Measurements from ENCODE around the gene SLC4A1.

The SLC4A1 gene

DNA sequence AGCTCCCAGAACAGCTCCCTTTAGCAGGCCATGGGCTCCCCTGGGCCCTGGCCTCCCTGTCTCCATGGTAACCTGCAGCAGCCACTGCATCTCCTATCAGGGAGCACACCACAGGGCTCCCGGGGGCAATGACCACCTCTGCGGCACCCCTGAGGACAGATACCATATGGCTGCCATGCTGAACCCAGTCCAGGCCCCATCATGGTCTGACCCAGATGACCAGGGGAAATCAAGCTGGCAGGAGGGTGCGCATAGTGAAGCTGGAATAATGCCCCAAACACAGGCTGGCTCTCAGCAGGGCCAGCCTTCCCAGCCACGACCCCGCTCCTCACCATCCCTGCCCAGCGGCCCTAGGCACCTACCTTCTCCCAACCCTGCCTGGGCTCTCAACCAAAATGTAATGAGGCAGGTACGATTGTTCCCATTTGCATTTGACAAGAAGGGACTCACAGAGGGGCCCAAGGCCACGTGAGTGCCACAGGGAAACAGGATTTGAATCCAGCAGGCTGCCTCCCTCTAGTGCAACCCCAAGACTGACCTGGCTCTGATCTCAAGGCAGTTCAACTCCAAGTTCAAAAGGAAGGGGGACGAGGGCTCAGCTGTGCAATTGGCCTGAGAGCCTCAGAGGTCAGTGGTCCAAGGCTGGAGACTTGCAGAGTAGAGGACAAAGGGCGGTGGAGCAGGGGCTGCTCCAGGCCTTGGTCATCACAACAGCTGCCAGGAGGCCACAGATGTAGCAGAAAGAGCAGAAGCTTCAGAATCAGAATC is 42.9 kb upstream of the SLC4A1 start:
- 67% methylated on average over 10 of the region's 10 CpGs for WGBS, 2 experiments
- H3K4me3 ChIP-seq (ENCODE audit: insufficient read depth, low read depth, low read length), result no peak overlapping the region
- no peak overlapping the region for H3K27ac ChIP-seq (ENCODE audit: insufficient read depth, low read depth, low read length, poor library complexity, severe bottlenecking)
- no peaks in the 10 kb centered on the region for H3K9me3 ChIP-seq (ENCODE audit: control insufficient read depth, low read length)
- peaks cover 54% of the 10 kb centered on the region for H3K27me3 ChIP-seq (ENCODE audit: control insufficient read depth, insufficient read depth, low read length, poor library complexity, severe bottlenecking)
- H3K36me3 ChIP-seq (ENCODE audit: control insufficient read depth, insufficient read depth, low read length), result no peaks in the 10 kb centered on the region
- H3K4me1 ChIP-seq (ENCODE audit: control insufficient read depth, insufficient read depth, low read length), result peaks cover 27% of the 10 kb centered on the region

- H3K9me3 ChIP-seq (ENCODE audit: control insufficient read depth, low read length), result no peaks in the 10 kb centered on the region
- no peak overlapping the region for H3K4me3 ChIP-seq (ENCODE audit: insufficient read depth, low read depth, low read length)
- peaks cover 22% of the 10 kb centered on the region for H3K4me1 ChIP-seq (ENCODE audit: control insufficient read depth, insufficient read depth, low read length)
- WGBS, 2 experiments, result 91 to 95% methylated on average over 2 of the region's 2 CpGs
- no peaks in the 10 kb centered on the region for H3K36me3 ChIP-seq (ENCODE audit: control insufficient read depth, insufficient read depth, low read length)
- peaks cover 48% of the 10 kb centered on the region for H3K27me3 ChIP-seq (ENCODE audit: control insufficient read depth, insufficient read depth, low read length, poor library complexity, severe bottlenecking)
- no peak overlapping the region for H3K27ac ChIP-seq (ENCODE audit: insufficient read depth, low read depth, low read length, poor library complexity, severe bottlenecking)
Measured at GRCh38 chr17:44310188-44310587, 42.3 kb upstream of the SLC4A1 start.

- Histone ChIP-seq H3K27ac (ENCODE audit: insufficient read depth, low read depth, low read length, poor library complexity, severe bottlenecking) (no peak overlapping the region), H3K27me3 (ENCODE audit: control insufficient read depth, insufficient read depth, low read length, poor library complexity, severe bottlenecking) (peaks cover 41% of the 10 kb centered on the region), H3K9me3 (ENCODE audit: control insufficient read depth, low read length) (no peaks in the 10 kb centered on the region), H3K36me3 (ENCODE audit: control insufficient read depth, insufficient read depth, low read length) (no peaks in the 10 kb centered on the region), H3K4me1 (ENCODE audit: control insufficient read depth, insufficient read depth, low read length) (peaks cover 18% of the 10 kb centered on the region), H3K4me3 (ENCODE audit: insufficient read depth, low read depth, low read length) (no peak overlapping the region)
- WGBS, 2 experiments, result 60 to 71% methylated on average over 5 of the region's 5 CpGs
Measured at GRCh38 chr17:44309472-44309871, 41.5 kb upstream of the SLC4A1 start.

- Histone ChIP-seq H3K27me3 (ENCODE audit: control insufficient read depth, insufficient read depth, low read length, poor library complexity, severe bottlenecking) (peaks cover 35% of the 10 kb centered on the region), H3K36me3 (ENCODE audit: control insufficient read depth, insufficient read depth, low read length) (no peaks in the 10 kb centered on the region), H3K4me1 (ENCODE audit: control insufficient read depth, insufficient read depth, low read length) (peaks cover 18% of the 10 kb centered on the region), H3K4me3 (ENCODE audit: insufficient read depth, low read depth, low read length) (peak overlapping the region; percentile 47), H3K27ac (ENCODE audit: insufficient read depth, low read depth, low read length, poor library complexity, severe bottlenecking) (no peak overlapping the region), H3K9me3 (ENCODE audit: control insufficient read depth, low read length) (no peaks in the 10 kb centered on the region)
- 6 to 8% methylated on average over 15 of the region's 15 CpGs for WGBS, 2 experiments
Measured at GRCh38 chr17:44308865-44309264, 40.9 kb upstream of the SLC4A1 start.

- peak within 1 kb of the TSS; percentile 47 for H3K4me3 ChIP-seq (ENCODE audit: insufficient read depth, low read depth, low read length)
- peaks cover 18% of the 10 kb centered on the region for H3K4me1 ChIP-seq (ENCODE audit: control insufficient read depth, insufficient read depth, low read length)
- peak within 1 kb of the TSS; percentile 55 for H3K27ac ChIP-seq (ENCODE audit: insufficient read depth, low read depth, low read length, poor library complexity, severe bottlenecking)
- no peaks in the 10 kb centered on the region for H3K9me3 ChIP-seq (ENCODE audit: control insufficient read depth, low read length)
- peaks cover 30% of the 10 kb centered on the region for H3K27me3 ChIP-seq (ENCODE audit: control insufficient read depth, insufficient read depth, low read length, poor library complexity, severe bottlenecking)
- WGBS, 2 experiments, result 0 to 1% methylated on average over 39 of the region's 39 CpGs
- H3K36me3 ChIP-seq (ENCODE audit: control insufficient read depth, insufficient read depth, low read length), result no peaks in the 10 kb centered on the region
Measured at GRCh38 chr17:44308320-44308818, 40.4 kb upstream of the SLC4A1 start, which contains the start of gene RUNDC3A. RUNDC3A (plus strand) TSS chr17:44308601; CDS start chr17:44308833, 232 bp downstream.

GRCh38 chr17:44307387-44308186 is 39.7 kb upstream of the SLC4A1 start:
- Histone ChIP-seq H3K4me1 (ENCODE audit: control insufficient read depth, insufficient read depth, low read length) (peaks cover 18% of the 10 kb centered on the region), H3K27me3 (ENCODE audit: control insufficient read depth, insufficient read depth, low read length, poor library complexity, severe bottlenecking) (peaks cover 23% of the 10 kb centered on the region), H3K9me3 (ENCODE audit: control insufficient read depth, low read length) (no peaks in the 10 kb centered on the region), H3K27ac (ENCODE audit: insufficient read depth, low read depth, low read length, poor library complexity, severe bottlenecking) (peak overlapping the region; percentile 55), H3K4me3 (ENCODE audit: insufficient read depth, low read depth, low read length) (peak overlapping the region; percentile 47), H3K36me3 (ENCODE audit: control insufficient read depth, insufficient read depth, low read length) (no peaks in the 10 kb centered on the region)
- WGBS, 2 experiments, result 2 to 4% methylated on average over 24 to 26 of the region's 26 CpGs

GRCh38 chr17:44304651-44305050 is 36.7 kb upstream of the SLC4A1 start:
- Histone ChIP-seq H3K4me3 (ENCODE audit: insufficient read depth, low read depth, low read length) (no peak overlapping the region), H3K9me3 (ENCODE audit: control insufficient read depth, low read length) (no peaks in the 10 kb centered on the region), H3K4me1 (ENCODE audit: control insufficient read depth, insufficient read depth, low read length) (peaks cover 18% of the 10 kb centered on the region), H3K27ac (ENCODE audit: insufficient read depth, low read depth, low read length, poor library complexity, severe bottlenecking) (no peak overlapping the region), H3K36me3 (ENCODE audit: control insufficient read depth, insufficient read depth, low read length) (no peaks in the 10 kb centered on the region), H3K27me3 (ENCODE audit: control insufficient read depth, insufficient read depth, low read length, poor library complexity, severe bottlenecking) (peaks cover 14% of the 10 kb centered on the region)

GRCh38 chr17:44297975-44298374 is 30.0 kb upstream of the SLC4A1 start:
- 77 to 89% methylated on average over 3 of the region's 3 CpGs for WGBS, 2 experiments
- Histone ChIP-seq H3K4me1 (ENCODE audit: control insufficient read depth, insufficient read depth, low read length) (no peaks in the 10 kb centered on the region), H3K27me3 (ENCODE audit: control insufficient read depth, insufficient read depth, low read length, poor library complexity, severe bottlenecking) (no peaks in the 10 kb centered on the region), H3K36me3 (ENCODE audit: control insufficient read depth, insufficient read depth, low read length) (no peaks in the 10 kb centered on the region), H3K9me3 (ENCODE audit: control insufficient read depth, low read length) (no peaks in the 10 kb centered on the region), H3K4me3 (ENCODE audit: insufficient read depth, low read depth, low read length) (no peak overlapping the region), H3K27ac (ENCODE audit: insufficient read depth, low read depth, low read length, poor library complexity, severe bottlenecking) (no peak overlapping the region)

DNA sequence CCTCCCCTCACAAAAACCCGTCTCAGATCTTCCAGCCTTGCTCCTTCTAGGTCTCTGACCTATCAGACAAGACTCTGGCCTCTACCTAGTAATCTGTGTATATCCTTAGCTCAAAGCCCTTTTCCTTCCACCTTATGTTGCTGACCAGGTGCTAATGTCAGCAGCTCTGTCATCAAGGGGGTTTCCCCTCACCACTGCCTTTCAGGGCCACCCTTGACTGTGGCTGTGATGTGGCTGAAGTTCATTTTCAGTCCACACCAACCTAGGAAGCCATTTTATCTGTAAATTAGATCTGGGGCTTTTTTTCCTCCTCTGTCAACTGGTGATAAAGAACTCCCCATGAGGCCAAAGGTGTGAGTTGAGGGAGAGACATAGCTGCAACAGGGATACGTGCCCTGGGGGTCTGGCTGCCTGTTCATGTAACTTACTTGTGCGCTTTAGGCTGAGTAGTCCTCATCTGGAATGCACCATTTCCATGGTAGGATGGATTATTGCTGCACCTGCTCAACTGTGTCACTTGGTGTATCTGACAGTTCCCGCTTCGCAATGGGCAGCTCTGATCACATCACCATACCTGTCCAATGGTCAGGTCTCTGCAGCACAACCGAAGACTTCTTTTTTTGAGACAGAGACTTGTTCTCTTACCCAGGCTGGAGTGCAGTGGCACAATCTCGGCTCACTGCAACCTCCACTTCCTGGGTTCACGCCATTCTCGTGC is 25.7 kb upstream of the SLC4A1 start:
- H3K27ac ChIP-seq (ENCODE audit: insufficient read depth, low read depth, low read length, poor library complexity, severe bottlenecking), result no peak overlapping the region
- 91 to 92% methylated on average over 9 of the region's 9 CpGs for WGBS, 2 experiments
- no peaks in the 10 kb centered on the region for H3K36me3 ChIP-seq (ENCODE audit: control insufficient read depth, insufficient read depth, low read length)
- no peaks in the 10 kb centered on the region for H3K9me3 ChIP-seq (ENCODE audit: control insufficient read depth, low read length)
- no peak overlapping the region for H3K4me3 ChIP-seq (ENCODE audit: insufficient read depth, low read depth, low read length)
- no peaks in the 10 kb centered on the region for H3K4me1 ChIP-seq (ENCODE audit: control insufficient read depth, insufficient read depth, low read length)
- no peaks in the 10 kb centered on the region for H3K27me3 ChIP-seq (ENCODE audit: control insufficient read depth, insufficient read depth, low read length, poor library complexity, severe bottlenecking)

GRCh38 chr17:44287651-44288050 is 19.7 kb upstream of the SLC4A1 start:
- H3K9me3 ChIP-seq (ENCODE audit: control insufficient read depth, low read length), result no peaks in the 10 kb centered on the region
- no peak overlapping the region for H3K27ac ChIP-seq (ENCODE audit: insufficient read depth, low read depth, low read length, poor library complexity, severe bottlenecking)
- WGBS, 2 experiments, result 81 to 88% methylated on average over 8 of the region's 8 CpGs
- H3K27me3 ChIP-seq (ENCODE audit: control insufficient read depth, insufficient read depth, low read length, poor library complexity, severe bottlenecking), result no peaks in the 10 kb centered on the region
- no peaks in the 10 kb centered on the region for H3K36me3 ChIP-seq (ENCODE audit: control insufficient read depth, insufficient read depth, low read length)
- H3K4me3 ChIP-seq (ENCODE audit: insufficient read depth, low read depth, low read length), result no peak overlapping the region
- no peaks in the 10 kb centered on the region for H3K4me1 ChIP-seq (ENCODE audit: control insufficient read depth, insufficient read depth, low read length)

Measured in ectodermal cell (in vitro differentiated cells).